Keratinocyte (primary cell): ENCODE data around the gene MCCD1.

Experiments
- CTCF ChIP-seq, 3 experiments: IDR thresholded peaks in 1 of 3; conservative IDR thresholded peaks in 1 of 3; optimal IDR thresholded peaks in 1 of 3; 2 replicates in 2 of 3; 3 replicates in 1 of 3; pipeline versions ENCODE3 to v1.5.1; 2011; ENCODE audit warnings: low read length in 3 of 3, mild to moderate bottlenecking in 3 of 3, moderate library complexity in 2 of 3, control low read depth in 1 of 3, inconsistent platforms in 1 of 3; ENCODE audit not compliant: insufficient read depth in 2 of 3; ENCODE audit errors: extremely low read depth in 1 of 3
- EZH2 ChIP-seq: IDR thresholded peaks from one replicate; pipeline ENCODE4 v1.6.1; 2012; ENCODE audit warnings: inconsistent platforms, mild to moderate bottlenecking, low read length, moderate library complexity

DNA sequence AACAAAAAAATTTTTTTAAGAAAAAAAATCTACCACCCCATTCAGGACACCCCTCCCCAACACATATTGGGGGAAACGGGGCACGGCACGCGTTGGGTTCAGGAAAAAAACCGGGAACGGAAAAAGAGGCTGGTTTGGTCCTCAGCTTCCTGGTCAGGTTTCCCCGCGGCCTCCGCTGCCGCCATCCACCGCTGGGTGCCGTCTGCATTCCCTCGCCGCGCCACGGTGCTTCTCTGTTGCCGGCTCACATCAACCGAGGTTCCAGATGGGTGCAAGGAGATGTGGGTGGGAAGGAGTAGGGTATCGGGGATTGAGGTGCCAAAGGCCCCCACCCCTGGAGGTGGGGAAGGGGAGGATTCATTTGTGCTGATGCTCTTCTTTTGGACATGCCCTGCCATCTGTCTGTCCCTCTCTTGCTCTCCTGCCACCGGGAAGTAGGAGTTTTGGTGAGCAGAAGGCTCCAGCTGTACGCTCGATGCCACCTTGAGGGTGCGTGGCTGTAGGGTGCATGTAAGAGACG, 5.8 kb downstream of the MCCD1 start:
- TF ChIP-seq CTCF (optimal IDR thresholded peaks at IDR 0.05 in 1 of 3, IDR thresholded peaks at IDR 0.05 in 1 of 3, conservative IDR thresholded peaks at IDR 0.05 in 1 of 3; ENCODE audit: extremely low read depth in 1 of 3, insufficient read depth in 2 of 3, low read length in 3 of 3) (no peak), EZH2 (no peak)
